ENCODE measurements around the gene ADAM17.

ADAM17 gene

DNA sequence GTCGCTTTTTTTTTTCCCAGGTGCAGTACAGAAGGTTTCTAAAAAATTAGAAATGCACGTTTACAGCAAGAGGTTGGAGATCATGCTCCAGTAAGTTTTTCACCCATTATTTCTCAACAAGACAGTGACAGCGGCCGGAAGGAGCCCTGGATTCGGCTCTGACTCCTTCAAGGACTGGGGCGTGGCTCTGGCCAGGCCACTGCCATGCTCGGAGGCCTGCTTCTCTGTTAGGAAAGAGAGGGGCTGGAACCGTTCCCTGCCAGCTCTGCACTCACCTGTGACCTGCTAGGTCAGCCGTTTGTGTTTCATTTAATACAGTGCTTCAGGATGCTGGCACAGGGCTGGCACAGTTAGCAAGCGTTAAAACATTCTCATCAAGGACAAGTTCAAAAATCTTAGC, 87.9 kb downstream of the ADAM17 start:
- Histone ChIP-seq H3K79me1 (ENCODE audit: low read depth, low read length) (no peaks in the 10 kb centered on the region), H2BK5ac (ENCODE audit: low read length) (no peak overlapping the region), H4K8ac (ENCODE audit: low read depth, low read length) (no peak overlapping the region), H3K9ac (ENCODE audit: low read depth, low read length, poor library complexity) (no peak overlapping the region), H4K91ac (ENCODE audit: low read depth, low read length, poor library complexity) (no peak overlapping the region), H3K4ac (ENCODE audit: low read length) (no peak overlapping the region), H2BK120ac (ENCODE audit: low read depth, low read length) (no peak overlapping the region), H3K27ac (replicated peaks; ENCODE audit: low read length) (no peak overlapping the region), H3K23ac (ENCODE audit: low read depth, low read length, poor library complexity) (no peak overlapping the region), H3K4me3 (ENCODE audit: low read length in 2 of 2) (no peak overlapping the region), H3K18ac (ENCODE audit: low read length) (no peak overlapping the region), H3K27me3 (ENCODE audit: control insufficient read depth in 3 of 3, insufficient read depth in 3 of 3, low read depth in 1 of 3, low read length in 3 of 3) (no peaks in the 10 kb centered on the region), H3K4me1 (ENCODE audit: control insufficient read depth in 2 of 2, insufficient read depth in 1 of 2, low read depth in 1 of 2, low read length in 2 of 2) (no peaks in the 10 kb centered on the region), H2AFZ (ENCODE audit: low read length) (no peak overlapping the region), H3K4me2 (ENCODE audit: insufficient read depth, low read length, poor library complexity, severe bottlenecking) (no peak overlapping the region), H2BK15ac (ENCODE audit: low read length) (no peak overlapping the region), H3K14ac (ENCODE audit: low read length) (no peak overlapping the region), H2BK12ac (ENCODE audit: low read length) (no peak overlapping the region), H3K9me3 (replicated peaks in 1 of 2; ENCODE audit: control insufficient read depth in 2 of 2, insufficient read depth in 1 of 2, low read depth in 1 of 2, low read length in 2 of 2) (peaks cover 0 to 2% of the 10 kb centered on the region in 2 donors), H3K36me3 (replicated peaks in 1 of 2; ENCODE audit: control insufficient read depth in 2 of 2, insufficient read depth in 2 of 2, low read length in 2 of 2) (peaks cover 31 to 94% of the 10 kb centered on the region in 2 donors), H2AK5ac (ENCODE audit: low read depth, low read length) (no peak overlapping the region)
- WGBS, 2 donors (ENCODE audit: extremely low coverage in 2 of 2, insufficient read length in 2 of 2, insufficient replicate concordance in 1 of 2), result no CpG with 5 or more reads among the region's 10 CpGs
- DNase-seq (ENCODE audit: low spot score), result no peak

DNA sequence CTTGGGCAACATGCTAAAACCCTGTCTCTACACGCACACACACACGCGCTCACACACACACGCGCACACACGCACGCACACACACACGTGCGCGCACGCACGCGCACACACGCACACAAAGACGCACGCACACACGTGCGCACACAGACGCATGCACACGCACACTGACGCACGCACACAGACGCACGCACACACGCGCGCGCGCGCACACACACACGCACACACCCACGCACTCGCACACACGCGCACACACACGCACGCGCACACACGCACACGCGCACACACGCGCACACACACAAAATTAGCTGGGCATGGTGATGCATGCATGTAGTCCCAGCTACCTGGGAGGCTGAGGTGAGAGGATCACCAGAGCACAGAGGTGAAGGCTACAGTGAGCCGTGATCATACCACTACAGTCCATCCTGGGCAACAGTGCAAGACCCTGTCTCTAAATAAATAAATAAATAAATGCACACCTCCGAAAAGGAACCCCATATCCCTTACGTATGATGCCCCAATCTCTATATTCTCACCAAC, 89.4 kb downstream of the ADAM17 start:
- Histone ChIP-seq H3K9ac (ENCODE audit: low read depth, low read length, poor library complexity) (peak overlapping the region; percentile 37), H2BK15ac (ENCODE audit: low read length) (no peak overlapping the region), H3K27ac (replicated peaks; ENCODE audit: low read length) (no peak overlapping the region), H3K23ac (ENCODE audit: low read depth, low read length, poor library complexity) (peak overlapping the region; percentile 95), H3K14ac (ENCODE audit: low read length) (peak overlapping the region; percentile 76), H2BK12ac (ENCODE audit: low read length) (peak overlapping the region; percentile 87), H4K8ac (ENCODE audit: low read depth, low read length) (peak overlapping the region; percentile 57), H2BK5ac (ENCODE audit: low read length) (peak overlapping the region; percentile 69), H3K4me3 (ENCODE audit: low read length in 2 of 2) (peak overlapping the region in 1 of 2 donors; percentile 59), H3K79me1 (ENCODE audit: low read depth, low read length) (no peaks in the 10 kb centered on the region), H2AK5ac (ENCODE audit: low read depth, low read length) (no peak overlapping the region), H2AFZ (ENCODE audit: low read length) (no peak overlapping the region), H4K91ac (ENCODE audit: low read depth, low read length, poor library complexity) (peak overlapping the region; percentile 66), H3K18ac (ENCODE audit: low read length) (no peak overlapping the region), H3K27me3 (ENCODE audit: control insufficient read depth in 3 of 3, insufficient read depth in 3 of 3, low read depth in 1 of 3, low read length in 3 of 3) (no peaks in the 10 kb centered on the region), H3K4ac (ENCODE audit: low read length) (no peak overlapping the region), H3K9me3 (replicated peaks in 1 of 2; ENCODE audit: control insufficient read depth in 2 of 2, insufficient read depth in 1 of 2, low read depth in 1 of 2, low read length in 2 of 2) (peaks cover 0 to 2% of the 10 kb centered on the region in 2 donors), H2BK120ac (ENCODE audit: low read depth, low read length) (no peak overlapping the region), H3K4me1 (ENCODE audit: control insufficient read depth in 2 of 2, insufficient read depth in 1 of 2, low read depth in 1 of 2, low read length in 2 of 2) (no peaks in the 10 kb centered on the region), H3K36me3 (replicated peaks in 1 of 2; ENCODE audit: control insufficient read depth in 2 of 2, insufficient read depth in 2 of 2, low read length in 2 of 2) (peaks cover 28 to 92% of the 10 kb centered on the region in 2 donors), H3K4me2 (ENCODE audit: insufficient read depth, low read length, poor library complexity, severe bottlenecking) (no peak overlapping the region)
- no peak for DNase-seq (ENCODE audit: low spot score)
- 100% methylated on average over 4 of the region's 46 CpGs; no CpG with 5 or more reads in 1 of the 2 donors for whole genome bisulfite sequencing, 2 donors (ENCODE audit: extremely low coverage in 2 of 2, insufficient read length in 2 of 2, insufficient replicate concordance in 1 of 2)

DNA sequence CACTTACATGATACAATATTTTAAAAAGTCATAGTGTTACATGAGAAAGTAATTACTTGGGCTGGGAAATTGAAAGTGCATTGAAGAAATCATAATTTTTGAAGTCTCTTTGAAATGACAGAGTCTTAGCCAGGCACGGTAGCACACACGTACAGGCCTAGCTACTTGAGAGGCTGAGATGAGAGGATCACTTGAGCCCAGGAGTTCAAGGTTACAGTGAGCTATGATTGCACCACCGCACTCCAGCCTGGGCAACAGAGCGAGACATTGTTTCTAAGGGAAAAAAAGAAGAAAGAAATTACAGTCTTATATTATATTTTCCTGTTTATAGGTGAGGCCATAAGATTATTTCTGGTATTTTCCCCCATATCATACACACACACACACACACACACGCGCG, 90.5 kb downstream of the ADAM17 start:
- Histone ChIP-seq H2AK5ac (ENCODE audit: low read depth, low read length) (no peak overlapping the region), H2BK15ac (ENCODE audit: low read length) (no peak overlapping the region), H3K9ac (ENCODE audit: low read depth, low read length, poor library complexity) (no peak overlapping the region), H3K4me1 (ENCODE audit: control insufficient read depth in 2 of 2, insufficient read depth in 1 of 2, low read depth in 1 of 2, low read length in 2 of 2) (no peaks in the 10 kb centered on the region), H3K23ac (ENCODE audit: low read depth, low read length, poor library complexity) (no peak overlapping the region), H2BK5ac (ENCODE audit: low read length) (no peak overlapping the region), H3K4me2 (ENCODE audit: insufficient read depth, low read length, poor library complexity, severe bottlenecking) (no peak overlapping the region), H3K79me1 (ENCODE audit: low read depth, low read length) (no peaks in the 10 kb centered on the region), H3K4ac (ENCODE audit: low read length) (no peak overlapping the region), H3K27ac (replicated peaks; ENCODE audit: low read length) (no peak overlapping the region), H2BK12ac (ENCODE audit: low read length) (no peak overlapping the region), H3K36me3 (replicated peaks in 1 of 2; ENCODE audit: control insufficient read depth in 2 of 2, insufficient read depth in 2 of 2, low read length in 2 of 2) (peaks cover 26 to 93% of the 10 kb centered on the region in 2 donors), H3K18ac (ENCODE audit: low read length) (no peak overlapping the region), H2AFZ (ENCODE audit: low read length) (no peak overlapping the region), H3K9me3 (replicated peaks in 1 of 2; ENCODE audit: control insufficient read depth in 2 of 2, insufficient read depth in 1 of 2, low read depth in 1 of 2, low read length in 2 of 2) (peaks cover 0 to 2% of the 10 kb centered on the region in 2 donors), H3K14ac (ENCODE audit: low read length) (no peak overlapping the region), H4K8ac (ENCODE audit: low read depth, low read length) (no peak overlapping the region), H4K91ac (ENCODE audit: low read depth, low read length, poor library complexity) (no peak overlapping the region), H3K4me3 (ENCODE audit: low read length in 2 of 2) (no peak overlapping the region), H2BK120ac (ENCODE audit: low read depth, low read length) (no peak overlapping the region), H3K27me3 (ENCODE audit: control insufficient read depth in 3 of 3, insufficient read depth in 3 of 3, low read depth in 1 of 3, low read length in 3 of 3) (no peaks in the 10 kb centered on the region)
- no CpG with 5 or more reads among the region's 7 CpGs for WGBS, 2 donors (ENCODE audit: extremely low coverage in 2 of 2, insufficient read length in 2 of 2, insufficient replicate concordance in 1 of 2)
- no peak for DNase-seq (ENCODE audit: low spot score)

DNA sequence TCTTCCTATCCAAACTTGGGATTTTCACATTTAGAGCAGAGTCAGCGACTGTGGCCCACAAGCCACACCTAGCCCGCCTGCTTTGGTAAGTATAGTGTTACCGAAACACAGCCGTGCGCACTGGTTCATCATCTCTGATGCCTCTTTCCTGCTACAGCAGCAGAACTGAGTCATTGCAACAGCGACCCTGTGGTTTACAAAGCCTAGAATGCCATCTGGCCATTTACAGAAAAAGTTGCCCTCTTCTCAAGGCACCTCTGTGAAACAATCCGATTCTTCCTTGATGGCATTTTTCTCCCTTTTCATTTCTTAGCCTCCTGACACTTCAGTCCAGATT, 92.0 kb downstream of the ADAM17 start:
- no CpG with 5 or more reads among the region's 7 CpGs for WGBS, 2 donors (ENCODE audit: extremely low coverage in 2 of 2, insufficient read length in 2 of 2, insufficient replicate concordance in 1 of 2)
- Histone ChIP-seq H3K36me3 (replicated peaks in 1 of 2; ENCODE audit: control insufficient read depth in 2 of 2, insufficient read depth in 2 of 2, low read length in 2 of 2) (peaks cover 20 to 91% of the 10 kb centered on the region in 2 donors), H4K91ac (ENCODE audit: low read depth, low read length, poor library complexity) (no peak overlapping the region)

More for the DNA sequence above, 92.0 kb downstream of the ADAM17 start:
- Histone ChIP-seq H3K79me1 (ENCODE audit: low read depth, low read length) (no peaks in the 10 kb centered on the region), H2AK5ac (ENCODE audit: low read depth, low read length) (no peak overlapping the region), H3K4me1 (ENCODE audit: control insufficient read depth in 2 of 2, insufficient read depth in 1 of 2, low read depth in 1 of 2, low read length in 2 of 2) (no peaks in the 10 kb centered on the region), H3K9me3 (replicated peaks in 1 of 2; ENCODE audit: control insufficient read depth in 2 of 2, insufficient read depth in 1 of 2, low read depth in 1 of 2, low read length in 2 of 2) (peaks cover 0 to 2% of the 10 kb centered on the region in 2 donors), H3K14ac (ENCODE audit: low read length) (no peak overlapping the region), H3K4me2 (ENCODE audit: insufficient read depth, low read length, poor library complexity, severe bottlenecking) (no peak overlapping the region), H2BK12ac (ENCODE audit: low read length) (no peak overlapping the region), H4K8ac (ENCODE audit: low read depth, low read length) (no peak overlapping the region), H3K4ac (ENCODE audit: low read length) (no peak overlapping the region), H3K27ac (replicated peaks; ENCODE audit: low read length) (no peak overlapping the region), H2BK120ac (ENCODE audit: low read depth, low read length) (no peak overlapping the region), H2AFZ (ENCODE audit: low read length) (no peak overlapping the region), H2BK5ac (ENCODE audit: low read length) (no peak overlapping the region), H3K27me3 (ENCODE audit: control insufficient read depth in 3 of 3, insufficient read depth in 3 of 3, low read depth in 1 of 3, low read length in 3 of 3) (no peaks in the 10 kb centered on the region), H3K18ac (ENCODE audit: low read length) (no peak overlapping the region), H3K23ac (ENCODE audit: low read depth, low read length, poor library complexity) (no peak overlapping the region), H3K4me3 (ENCODE audit: low read length in 2 of 2) (no peak overlapping the region), H2BK15ac (ENCODE audit: low read length) (no peak overlapping the region), H3K9ac (ENCODE audit: low read depth, low read length, poor library complexity) (no peak overlapping the region)
- no peak for DNase-seq (ENCODE audit: low spot score)

Measured in neuronal stem cell (in vitro differentiated cells).